ENCODE data around the gene OTULIN.

DNA sequence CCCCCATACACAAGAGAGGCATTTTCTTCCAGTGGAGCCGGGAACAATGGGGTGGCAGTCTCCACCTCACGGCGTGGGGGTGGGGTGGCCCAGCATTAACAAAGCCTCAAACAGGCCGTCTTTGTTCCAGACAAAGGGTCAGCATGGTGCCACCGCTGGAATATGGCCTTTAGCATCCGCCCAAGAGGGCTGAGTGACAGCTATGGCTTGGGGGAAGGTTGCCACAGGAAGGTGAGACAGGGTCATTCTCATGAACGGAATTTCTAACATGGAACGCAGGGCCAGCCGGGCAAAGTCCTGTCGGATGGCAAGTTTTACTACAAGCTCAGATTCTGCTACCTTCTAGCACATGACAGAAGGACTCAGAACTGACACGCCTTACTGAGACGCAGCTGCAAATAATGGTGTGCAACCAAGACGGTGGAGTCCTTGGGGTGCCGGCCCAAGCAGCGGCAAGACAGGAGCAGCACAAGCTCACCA is 64.0 kb downstream of the OTULIN start:
- TF ChIP-seq SP1 (IDR thresholded peaks at IDR 0.05) (no peak), TARDBP (IDR thresholded peaks at IDR 0.05) (no peak), HDGF (IDR thresholded peaks at IDR 0.05; ENCODE audit: borderline replicate concordance) (no peak), CTBP1 (IDR thresholded peaks at IDR 0.05; ENCODE audit: borderline replicate concordance) (no peak), ZNF384 (IDR thresholded peaks at IDR 0.05) (no peak), LEF1 (IDR thresholded peaks at IDR 0.05; ENCODE audit: borderline replicate concordance) (no peak), ARNT (IDR thresholded peaks at IDR 0.05) (no peak), FOXM1 (IDR thresholded peaks at IDR 0.05; ENCODE audit: borderline replicate concordance) (no peak), NFRKB (IDR thresholded peaks at IDR 0.05) (no peak), FOXK2 (IDR thresholded peaks at IDR 0.05) (no peak), FOXA1 (IDR thresholded peaks at IDR 0.05) (no peak), BHLHE40 (IDR thresholded peaks at IDR 0.05; ENCODE audit: borderline replicate concordance) (no peak)
- TF ChIP-seq, protein P1, sequence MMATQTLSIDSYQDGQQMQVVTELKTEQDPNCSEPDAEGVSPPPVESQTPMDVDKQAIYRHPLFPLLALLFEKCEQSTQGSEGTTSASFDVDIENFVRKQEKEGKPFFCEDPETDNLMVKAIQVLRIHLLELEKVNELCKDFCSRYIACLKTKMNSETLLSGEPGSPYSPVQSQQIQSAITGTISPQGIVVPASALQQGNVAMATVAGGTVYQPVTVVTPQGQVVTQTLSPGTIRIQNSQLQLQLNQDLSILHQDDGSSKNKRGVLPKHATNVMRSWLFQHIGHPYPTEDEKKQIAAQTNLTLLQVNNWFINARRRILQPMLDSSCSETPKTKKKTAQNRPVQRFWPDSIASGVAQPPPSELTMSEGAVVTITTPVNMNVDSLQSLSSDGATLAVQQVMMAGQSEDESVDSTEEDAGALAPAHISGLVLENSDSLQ (IDR thresholded peaks at IDR 0.05) = no peak
